HG02610 (cell line): Measurements from ENCODE around the gene FSTL1.

Experiments used
- ATAC-seq: cut with Tn5 transposase; IDR thresholded peaks from one replicate; pipeline ENCODE4 v1.9.1; 2021; ENCODE audit warnings: mild to moderate bottlenecking, moderate library complexity; ENCODE audit not compliant: unreplicated experiment

The FSTL1 gene

GRCh38 chr3:120440762-120441161, 10.0 kb downstream of the FSTL1 start:
- no peak for ATAC-seq

DNA sequence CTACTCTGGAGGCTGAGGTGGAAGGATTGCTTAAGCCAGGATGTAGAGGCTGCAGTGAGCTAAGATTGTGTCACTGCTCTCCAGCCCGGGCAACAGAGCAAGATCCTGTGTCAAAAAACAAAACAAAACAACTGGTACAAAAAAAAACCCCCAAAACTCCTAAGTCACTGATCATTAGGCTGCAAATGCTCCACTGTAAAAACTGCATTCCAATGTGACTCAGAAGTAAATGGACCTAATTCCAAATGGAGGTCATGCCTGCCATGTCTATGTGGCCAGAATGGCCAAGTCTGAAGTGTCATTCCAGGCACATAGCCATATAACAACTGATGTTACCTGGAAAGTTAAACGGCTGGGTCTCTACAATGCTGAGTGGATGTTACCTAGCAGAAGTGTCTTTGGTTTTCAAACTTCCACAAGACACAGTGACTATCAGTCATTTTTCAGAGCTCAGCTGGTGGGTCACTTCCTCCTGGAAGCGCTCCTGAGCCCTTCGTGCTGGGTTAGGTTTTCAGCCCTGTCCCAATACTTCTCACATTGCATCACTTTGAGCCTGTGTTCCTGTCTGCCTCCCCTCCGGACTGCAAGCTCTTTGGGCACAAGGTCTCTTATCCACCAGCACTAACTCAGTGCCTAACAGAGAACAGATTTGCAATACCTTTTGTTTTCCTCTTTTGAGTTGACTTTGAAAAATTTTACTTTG, 10.6 kb downstream of the FSTL1 start:
- no peak for ATAC-seq

DNA sequence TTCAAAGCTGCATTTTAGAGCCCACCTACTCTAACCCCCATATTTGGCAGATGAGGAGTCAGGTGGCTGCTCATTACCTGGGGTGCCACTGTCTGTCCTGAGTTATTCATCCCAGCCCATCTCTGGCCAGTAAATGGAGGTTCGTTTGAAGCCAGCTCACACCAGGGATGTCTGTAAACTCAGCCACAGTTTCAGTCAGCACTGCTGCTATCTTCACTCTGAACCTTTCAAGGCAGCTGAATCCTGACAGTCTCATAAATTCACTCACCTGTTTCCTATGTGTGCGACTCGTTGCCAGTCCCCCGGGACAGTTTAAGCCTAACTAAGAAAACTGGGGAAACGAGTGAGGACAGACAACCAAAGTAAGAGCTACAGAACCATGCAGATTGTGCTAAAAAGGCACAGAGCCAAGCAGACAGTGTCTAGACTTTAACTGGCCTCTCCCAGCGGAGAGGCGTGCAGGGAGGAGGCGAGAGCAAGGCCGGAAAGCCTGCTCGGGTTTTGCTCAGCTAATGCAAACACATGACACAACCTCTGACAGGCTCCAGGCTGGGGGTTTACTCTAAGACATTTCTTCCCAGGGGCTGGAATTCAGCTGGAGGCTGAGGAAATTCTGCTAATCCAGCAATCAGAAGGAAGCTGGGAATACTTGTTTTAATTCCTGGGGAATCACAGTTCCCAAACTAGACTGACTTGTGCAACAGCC, 12.0 kb downstream of the FSTL1 start:
- no peak for ATAC-seq

GRCh38 chr3:120438216-120438615, 12.6 kb downstream of the FSTL1 start:
- ATAC-seq = no peak

DNA sequence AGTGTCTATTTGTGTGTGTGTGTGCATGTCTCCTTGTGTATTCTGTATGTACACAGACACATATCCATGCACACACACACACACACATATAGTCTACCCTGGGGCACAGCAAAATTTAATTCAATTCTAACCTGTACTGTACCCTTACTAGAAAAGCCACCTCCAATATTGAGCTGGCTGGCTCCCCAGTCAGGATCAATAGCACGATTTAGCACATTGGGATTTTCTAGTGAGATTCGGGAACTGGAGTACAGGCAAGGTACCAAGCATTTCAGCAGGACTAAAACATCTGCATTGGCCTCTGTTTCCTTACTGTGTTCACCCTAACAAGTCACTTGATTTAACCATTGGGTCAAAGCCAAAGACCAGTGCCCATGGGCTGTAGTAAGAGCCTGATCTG, 13.2 kb downstream of the FSTL1 start:
- ATAC-seq = no peak

- no peak for ATAC-seq
These were observed 14.2 kb downstream of the FSTL1 start for GRCh38 chr3:120436523-120437050.

- ATAC-seq = no peak
These were observed 15.2 kb downstream of the FSTL1 start for GRCh38 chr3:120435621-120436020.

- no peak for ATAC-seq
These were observed 17.0 kb downstream of the FSTL1 start for GRCh38 chr3:120433662-120434331.

DNA sequence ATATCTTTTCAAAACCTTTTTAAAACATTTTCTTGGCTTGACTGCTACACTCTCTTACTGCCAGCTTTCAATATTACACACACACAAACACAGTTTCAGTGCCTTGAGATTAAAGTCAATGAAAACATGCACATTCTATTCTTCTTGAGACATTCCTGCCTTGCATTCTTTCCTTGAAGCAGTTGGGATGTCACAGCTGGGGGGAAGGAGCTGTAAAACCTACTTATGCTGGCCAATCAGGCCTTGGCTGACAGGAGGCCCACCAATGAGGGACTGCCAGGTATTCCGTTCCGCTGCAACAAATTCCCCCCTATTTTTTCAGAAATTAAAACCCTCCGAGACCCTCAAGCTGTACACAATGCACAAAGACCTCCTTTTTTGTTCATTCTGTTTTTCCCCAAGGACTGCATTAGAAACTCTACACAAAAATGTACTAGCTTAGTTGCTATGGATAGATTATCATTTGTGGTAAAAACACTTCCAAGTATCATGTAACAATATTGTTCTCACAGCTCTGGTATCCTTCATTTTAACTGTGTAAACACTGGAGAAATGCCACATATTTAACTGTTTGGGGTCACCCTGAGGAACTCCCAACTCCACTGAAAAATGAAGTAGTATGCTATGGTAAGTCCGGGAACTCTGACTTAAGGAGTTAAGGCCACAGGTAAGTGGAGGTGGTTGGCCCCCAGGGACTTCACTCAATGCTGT, 18.5 kb downstream of the FSTL1 start:
- no peak for ATAC-seq

DNA sequence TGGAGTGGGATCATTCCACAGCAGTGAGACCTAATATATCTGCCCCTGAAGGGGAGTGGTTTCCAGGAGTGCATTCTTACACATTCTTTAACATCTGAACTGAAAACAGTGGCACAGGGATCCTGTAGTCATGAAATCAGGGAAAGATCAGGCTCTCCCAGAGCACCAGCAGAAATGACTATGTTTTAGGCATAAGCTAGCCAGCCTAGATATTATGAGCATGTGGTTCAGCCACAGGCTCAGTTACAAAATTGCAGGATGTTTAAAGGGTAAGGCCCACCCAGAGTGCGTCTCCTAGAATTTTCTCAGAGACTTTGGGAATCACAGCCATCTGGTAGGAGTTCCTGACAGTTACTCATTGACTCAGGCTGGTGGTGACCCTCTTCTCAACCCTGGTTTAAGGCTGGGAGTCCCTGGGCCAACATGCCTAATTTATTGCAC, 20.9 kb downstream of the FSTL1 start:
- ATAC-seq = no peak

GRCh38 chr3:120428924-120429323, 21.9 kb downstream of the FSTL1 start:
- no peak for ATAC-seq

- no peak for ATAC-seq
These were observed 23.6 kb downstream of the FSTL1 start for GRCh38 chr3:120427201-120427600.

DNA sequence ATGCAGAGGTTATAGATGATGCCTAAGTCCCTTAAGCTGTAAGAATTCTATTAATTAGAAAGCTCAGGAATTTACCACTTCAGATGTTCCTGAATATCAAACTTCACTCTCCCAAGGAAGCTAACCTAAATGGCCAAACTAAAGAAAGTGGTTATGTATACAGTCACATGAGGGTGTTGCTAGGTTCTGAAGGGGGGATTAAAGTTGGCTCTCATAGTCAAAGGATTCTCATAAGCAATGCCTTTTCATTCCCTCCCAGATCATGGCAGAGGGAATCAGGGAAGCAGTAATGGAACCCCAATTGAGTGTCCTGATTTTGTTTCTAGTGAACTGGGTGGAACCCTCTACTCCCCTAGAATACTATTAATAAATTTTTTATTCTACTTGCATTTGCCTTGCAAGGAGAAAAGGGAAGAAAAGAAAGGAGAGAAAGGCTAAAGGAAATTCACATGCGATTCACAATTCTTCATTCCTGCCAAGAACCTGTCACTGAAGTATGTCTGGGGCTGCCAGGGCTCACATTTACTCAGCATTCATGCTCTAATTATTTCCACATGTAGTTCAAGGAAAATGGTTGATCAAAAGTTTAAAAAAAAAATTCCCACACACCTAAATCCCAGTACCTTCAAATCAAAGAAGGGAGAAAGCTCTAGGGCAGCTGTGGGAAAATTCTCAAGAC, 25.1 kb downstream of the FSTL1 start:
- no peak for ATAC-seq

- no peak for ATAC-seq
These were observed 25.7 kb downstream of the FSTL1 start for GRCh38 chr3:120424976-120425570.

- no peak for ATAC-seq
These were observed 26.3 kb downstream of the FSTL1 start for GRCh38 chr3:120424506-120424905.

GRCh38 chr3:120423432-120423831, 27.4 kb downstream of the FSTL1 start:
- no peak for ATAC-seq

DNA sequence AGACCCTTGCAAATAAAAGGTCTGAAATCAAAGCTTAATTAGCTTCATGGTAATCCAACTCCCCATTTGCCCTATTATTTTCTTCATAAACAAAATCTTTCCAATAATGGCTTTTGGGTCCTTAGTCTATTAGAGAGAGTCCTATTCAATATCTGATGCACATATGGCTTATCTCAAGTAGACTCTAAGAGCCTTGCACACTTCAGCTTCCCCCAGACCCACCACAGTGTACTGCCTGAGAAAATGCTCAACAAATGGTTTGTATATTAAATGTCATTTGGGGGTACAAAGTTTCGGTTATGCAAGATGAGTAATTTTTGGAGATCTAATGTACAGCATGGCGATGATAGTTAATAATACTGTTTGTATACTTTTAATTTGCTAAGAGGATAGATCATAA, 28.9 kb downstream of the FSTL1 start:
- ATAC-seq = no peak

- ATAC-seq = no peak
These were observed 29.8 kb downstream of the FSTL1 start for GRCh38 chr3:120420928-120421551.

DNA sequence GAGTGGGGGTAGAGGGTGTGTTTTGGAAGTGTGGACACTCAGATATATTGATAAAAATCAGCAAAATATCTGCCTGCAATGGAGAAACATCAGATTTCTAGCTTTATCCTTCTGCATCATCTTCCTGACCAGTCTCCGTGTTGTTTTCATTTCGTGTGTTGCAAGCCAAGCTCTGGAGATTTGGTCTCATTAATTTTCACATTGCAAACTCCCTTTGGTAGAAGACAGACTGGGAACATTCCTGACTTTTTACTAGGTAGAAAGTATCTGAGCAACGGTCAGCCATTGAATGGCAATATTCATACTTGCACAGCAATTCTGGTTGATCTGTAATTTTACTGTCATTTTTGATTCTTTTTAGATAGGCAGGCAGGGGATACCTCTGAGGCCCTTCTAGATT, 30.4 kb downstream of the FSTL1 start:
- ATAC-seq = no peak

- no peak for ATAC-seq
These were observed 31.0 kb downstream of the FSTL1 start for GRCh38 chr3:120419797-120420196.
